ENCODE data around the gene CPNE7. TPM values are rescaled to one million over a fixed set of nuclear protein-coding genes. Genes with fewer than 3 reads are reported as not detected.

CPNE7 gene
- total and polyA plus RNA-seq, 2 donors (not counting 1 experiment from before 2014, with no cell fraction given): 0.51 to 0.76 TPM

- ATAC-seq (ENCODE audit: low read depth): no peak
- no peaks in the 10 kb centered on the region for H3K9me3 Mint-ChIP-seq (ENCODE audit: insufficient read depth)
- no peak overlapping the region for H3K9ac ChIP-seq (ENCODE audit: low read length)
- H3K4me1 Mint-ChIP-seq: peaks cover 9% of the 10 kb centered on the region
- intact Hi-C loops (cut with micrococcal nuclease): no loop called here
- TF ChIP-seq CTCF (IDR thresholded peaks at IDR 0.05): no peak
- TF ChIP-seq EZH2 (IDR thresholded peaks at IDR 0.05; ENCODE audit: borderline replicate concordance, insufficient read depth, low read depth, low read length, poor library complexity, severe bottlenecking): no peak
- WGBS (ENCODE audit: insufficient coverage): 86% methylated on average over 18 of the region's 18 CpGs
- H3K9me3 ChIP-seq (ENCODE audit: control extremely low read depth in 1 of 3, control insufficient read depth in 2 of 3, insufficient read depth in 1 of 3, low read length in 2 of 3): peaks cover 0 to 12% (median 0%) of the 10 kb centered on the region in 3 donors
- peaks cover 6% of the 10 kb centered on the region for H3K27me3 Mint-ChIP-seq
- H3K27me3 ChIP-seq (replicated peaks in 1 of 4; ENCODE audit: control extremely low read depth in 1 of 4, control insufficient read depth in 3 of 4, insufficient read depth in 4 of 4, low read length in 3 of 4): no peaks in the 10 kb centered on the region
- H3K4me1 ChIP-seq (ENCODE audit: control insufficient read depth in 2 of 2, insufficient read depth in 2 of 2, low read length in 2 of 2): peaks cover 0 to 4% of the 10 kb centered on the region in 2 donors
- no peaks in the 10 kb centered on the region for H4K20me1 ChIP-seq (ENCODE audit: control insufficient read depth, insufficient read depth, low read length, poor library complexity, severe bottlenecking)
- no peaks in the 10 kb centered on the region for H3K79me2 ChIP-seq (ENCODE audit: control insufficient read depth, insufficient read depth, low read length)
- H2AFZ ChIP-seq (ENCODE audit: insufficient read depth, low read depth, low read length, poor library complexity, severe bottlenecking): no peak overlapping the region
- H3K4me3 ChIP-seq (ENCODE audit: control extremely low read depth in 1 of 5, extremely low read depth in 1 of 5, insufficient read depth in 1 of 5, low read depth in 2 of 5, low read length in 4 of 5): no peak overlapping the region
- CTCF ChIA-PET: no interaction called here
- no peak overlapping the region for H3K27ac ChIP-seq (ENCODE audit: low read length in 2 of 2)
- POLR2A ChIA-PET: no interaction called here
- H3K4me2 ChIP-seq (replicated peaks; ENCODE audit: low read depth, low read length, poor library complexity, severe bottlenecking): no peak overlapping the region
- no peaks in the 10 kb centered on the region for H3K36me3 ChIP-seq (replicated peaks in 1 of 2; ENCODE audit: control extremely low read depth in 1 of 2, control insufficient read depth in 1 of 2, extremely low read depth in 1 of 2, insufficient read depth in 2 of 2, low read length in 1 of 2)
- H3K27ac Mint-ChIP-seq: no peak overlapping the region
- DNase-seq: no peak
- no peak overlapping the region for H3K4me3 Mint-ChIP-seq
Measured at GRCh38 chr16:89621136-89621697, 45.7 kb downstream of the CPNE7 start.

- peaks cover 6% of the 10 kb centered on the region for H3K27me3 Mint-ChIP-seq
- CTCF ChIA-PET: no interaction called here
- Histone ChIP-seq H2AFZ (ENCODE audit: insufficient read depth, low read depth, low read length, poor library complexity, severe bottlenecking) (no peak overlapping the region), H3K27ac (ENCODE audit: low read length in 2 of 2) (no peak overlapping the region), H3K4me3 (ENCODE audit: control extremely low read depth in 1 of 5, extremely low read depth in 1 of 5, insufficient read depth in 1 of 5, low read depth in 2 of 5, low read length in 4 of 5) (no peak overlapping the region), H3K9ac (ENCODE audit: low read length) (no peak overlapping the region), H4K20me1 (ENCODE audit: control insufficient read depth, insufficient read depth, low read length, poor library complexity, severe bottlenecking) (no peaks in the 10 kb centered on the region), H3K4me1 (ENCODE audit: control insufficient read depth in 2 of 2, insufficient read depth in 2 of 2, low read length in 2 of 2) (no peaks in the 10 kb centered on the region), H3K36me3 (replicated peaks in 1 of 2; ENCODE audit: control extremely low read depth in 1 of 2, control insufficient read depth in 1 of 2, extremely low read depth in 1 of 2, insufficient read depth in 2 of 2, low read length in 1 of 2) (no peaks in the 10 kb centered on the region), H3K79me2 (ENCODE audit: control insufficient read depth, insufficient read depth, low read length) (no peaks in the 10 kb centered on the region), H3K27me3 (replicated peaks in 1 of 4; ENCODE audit: control extremely low read depth in 1 of 4, control insufficient read depth in 3 of 4, insufficient read depth in 4 of 4, low read length in 3 of 4) (no peaks in the 10 kb centered on the region), H3K4me2 (replicated peaks; ENCODE audit: low read depth, low read length, poor library complexity, severe bottlenecking) (no peak overlapping the region), H3K9me3 (ENCODE audit: control extremely low read depth in 1 of 3, control insufficient read depth in 2 of 3, insufficient read depth in 1 of 3, low read length in 2 of 3) (peaks cover 0 to 6% (median 0%) of the 10 kb centered on the region in 3 donors)
- no peak overlapping the region for H3K4me3 Mint-ChIP-seq
- ATAC-seq (ENCODE audit: low read depth): no peak
- no peak for DNase-seq
- POLR2A ChIA-PET: no interaction called here
- no peak overlapping the region for H3K27ac Mint-ChIP-seq
- H3K9me3 Mint-ChIP-seq (ENCODE audit: insufficient read depth): no peaks in the 10 kb centered on the region
- TF ChIP-seq CTCF (IDR thresholded peaks at IDR 0.05) (no peak), EZH2 (IDR thresholded peaks at IDR 0.05; ENCODE audit: borderline replicate concordance, insufficient read depth, low read depth, low read length, poor library complexity, severe bottlenecking) (no peak)
- H3K4me1 Mint-ChIP-seq: peaks cover 3% of the 10 kb centered on the region
- 93% methylated on average over 30 of the region's 32 CpGs for WGBS (ENCODE audit: insufficient coverage)
- intact Hi-C loops (cut with micrococcal nuclease): no loop called here
Measured at GRCh38 chr16:89621698-89622409, 46.3 kb downstream of the CPNE7 start.

Data from B cell (primary cell).